Thyroid gland (tissue), 4 donors: Measurements from ENCODE around the gene ADGRB3.

Experiments used
- POLR2A ChIP-seq, 2 donors: fragments of 450-650 bp; IDR thresholded peaks; one replicate each; pipeline ENCODE4 v1.6.1; 2017; ENCODE audit warnings: antibody characterized with exemption in 2 of 2, mild to moderate bottlenecking in 2 of 2, moderate library complexity in 1 of 2
- TF ChIP-seq, protein P1 (sequence below), 6 experiments: fragments of 200-600 bp in 3 of 6; fragments of 450-650 bp in 3 of 6; sonication (generic) in 3 of 6; IDR thresholded peaks; one replicate each; pipeline ENCODE4 v1.5.1; 2016 to 2019; ENCODE audit warnings: antibody characterized with exemption in 6 of 6, mild to moderate bottlenecking in 2 of 6, inconsistent platforms in 1 of 6, moderate library complexity in 1 of 6

DNA sequence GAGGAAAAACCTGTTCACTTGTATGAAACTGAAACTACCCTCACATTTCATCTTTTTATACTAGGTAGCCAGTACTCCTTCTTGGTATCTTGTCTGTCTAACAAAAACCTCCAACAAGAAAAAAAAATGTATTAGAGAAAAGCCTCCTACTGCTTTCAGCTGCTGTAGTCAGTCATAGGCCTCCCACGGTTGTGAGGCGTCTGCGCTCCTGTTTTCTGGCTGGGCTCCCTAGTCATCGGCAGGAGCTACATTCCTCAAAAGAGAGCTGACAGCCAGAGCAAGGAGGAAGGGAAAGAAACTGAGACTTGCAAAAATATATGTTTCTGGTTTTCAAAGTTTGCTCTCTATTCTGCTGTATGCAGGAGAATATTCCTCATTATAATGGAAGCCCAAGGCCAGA, 644.7 kb downstream of the ADGRB3 start:
- TF ChIP-seq, protein P1, sequence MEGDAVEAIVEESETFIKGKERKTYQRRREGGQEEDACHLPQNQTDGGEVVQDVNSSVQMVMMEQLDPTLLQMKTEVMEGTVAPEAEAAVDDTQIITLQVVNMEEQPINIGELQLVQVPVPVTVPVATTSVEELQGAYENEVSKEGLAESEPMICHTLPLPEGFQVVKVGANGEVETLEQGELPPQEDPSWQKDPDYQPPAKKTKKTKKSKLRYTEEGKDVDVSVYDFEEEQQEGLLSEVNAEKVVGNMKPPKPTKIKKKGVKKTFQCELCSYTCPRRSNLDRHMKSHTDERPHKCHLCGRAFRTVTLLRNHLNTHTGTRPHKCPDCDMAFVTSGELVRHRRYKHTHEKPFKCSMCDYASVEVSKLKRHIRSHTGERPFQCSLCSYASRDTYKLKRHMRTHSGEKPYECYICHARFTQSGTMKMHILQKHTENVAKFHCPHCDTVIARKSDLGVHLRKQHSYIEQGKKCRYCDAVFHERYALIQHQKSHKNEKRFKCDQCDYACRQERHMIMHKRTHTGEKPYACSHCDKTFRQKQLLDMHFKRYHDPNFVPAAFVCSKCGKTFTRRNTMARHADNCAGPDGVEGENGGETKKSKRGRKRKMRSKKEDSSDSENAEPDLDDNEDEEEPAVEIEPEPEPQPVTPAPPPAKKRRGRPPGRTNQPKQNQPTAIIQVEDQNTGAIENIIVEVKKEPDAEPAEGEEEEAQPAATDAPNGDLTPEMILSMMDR (IDR thresholded peaks at IDR 0.05): no peak
- no peak for TF ChIP-seq POLR2A (IDR thresholded peaks at IDR 0.05)
